Thyroid gland (tissue), 4 donors: ENCODE results near the gene EPHX1. TPM values are rescaled to one million over a fixed set of nuclear protein-coding genes. Genes with fewer than 3 reads are reported as not detected.

Experiments
- DNase-seq, 2 donors: peaks; one replicate each; pipeline ENCODE4 v3.0.0-alpha.2; 2019
- H3K27ac ChIP-seq, 3 donors: fragments of 200-600 bp; sonication (generic); 1 replicate in 2 of 3; 2 replicates in 1 of 3; pipeline ENCODE4 v1.5.1; 2016 to 2019; ENCODE audit warnings: mild to moderate bottlenecking in 1 of 3, moderate library complexity in 1 of 3
- H3K27me3 ChIP-seq: fragments of 200-600 bp; sonication (generic); one replicate; pipeline ENCODE4 v1.5.1; 2019
- H3K36me3 ChIP-seq, 2 donors: fragments of 200-600 bp; sonication (generic); one replicate each; pipeline ENCODE4 v1.5.1; 2016 to 2019
- H3K4me1 ChIP-seq, 2 donors: fragments of 200-600 bp; sonication (generic); one replicate each; pipeline ENCODE4 v1.5.1; 2017 to 2019
- H3K4me3 ChIP-seq, 3 donors: fragments of 200-600 bp; sonication (generic); replicated peaks in 1 of 3; 1 replicate in 2 of 3; 2 replicates in 1 of 3; pipeline ENCODE4 v1.5.1; 2016; ENCODE audit warnings: mild to moderate bottlenecking in 1 of 3
- H3K9me3 ChIP-seq: fragments of 200-600 bp; sonication (generic); one replicate; pipeline ENCODE4 v1.5.1; 2017
- POLR2A ChIP-seq, 2 donors: fragments of 450-650 bp; IDR thresholded peaks; one replicate each; pipeline ENCODE4 v1.6.1; 2017; ENCODE audit warnings: antibody characterized with exemption in 2 of 2, mild to moderate bottlenecking in 2 of 2, moderate library complexity in 1 of 2
- WGBS, 2 donors: methylation state at CpG; one replicate each; pipeline ENCODE4 v1.1.5; 2017; 5-methylcytosine and 5-hydroxymethylcytosine counted together
- intact Hi-C: fragments of 100-400 bp; cut with DNase I; formaldehyde crosslinking; loops from one replicate; pipeline ENCODE4 v1.15.1; 2023
- total RNA-seq, 4 donors: library from RNA; depleted of rRNA; stranded (reverse); fragments of >200 nt; gene quantifications; one replicate each; pipeline ENCODE4 v1.2.3, GENCODE V29; 2016
- TF ChIP-seq, protein P1 (sequence below), 6 experiments: fragments of 200-600 bp in 3 of 6; fragments of 450-650 bp in 3 of 6; sonication (generic) in 3 of 6; IDR thresholded peaks; one replicate each; pipeline ENCODE4 v1.5.1; 2016 to 2019; ENCODE audit warnings: antibody characterized with exemption in 6 of 6, mild to moderate bottlenecking in 2 of 6, inconsistent platforms in 1 of 6, moderate library complexity in 1 of 6

EPHX1 gene
- total RNA-seq, 4 donors from 2014 or later: 297 to 533 (median 441) TPM

DNA sequence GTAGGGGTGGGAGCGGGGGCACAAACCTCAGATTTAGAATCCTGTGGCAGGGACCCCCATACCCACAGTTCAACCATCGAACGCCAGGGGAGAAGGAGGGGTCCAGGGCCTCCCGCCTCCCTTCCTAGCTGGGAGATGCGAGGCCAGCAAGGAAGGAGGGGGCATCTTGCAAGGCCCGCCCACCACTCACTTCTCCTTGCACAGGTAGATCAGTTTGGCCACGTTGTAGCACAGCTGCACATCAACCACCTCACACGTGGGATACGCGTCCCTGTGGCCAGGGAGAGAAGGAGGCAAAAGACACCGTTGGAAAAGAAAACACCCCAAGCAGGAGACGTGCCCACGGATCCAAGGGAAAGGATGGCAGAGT lies 52.6 kb downstream of the EPHX1 start:
- TF ChIP-seq POLR2A (IDR thresholded peaks at IDR 0.05): no peak
- TF ChIP-seq, protein P1, sequence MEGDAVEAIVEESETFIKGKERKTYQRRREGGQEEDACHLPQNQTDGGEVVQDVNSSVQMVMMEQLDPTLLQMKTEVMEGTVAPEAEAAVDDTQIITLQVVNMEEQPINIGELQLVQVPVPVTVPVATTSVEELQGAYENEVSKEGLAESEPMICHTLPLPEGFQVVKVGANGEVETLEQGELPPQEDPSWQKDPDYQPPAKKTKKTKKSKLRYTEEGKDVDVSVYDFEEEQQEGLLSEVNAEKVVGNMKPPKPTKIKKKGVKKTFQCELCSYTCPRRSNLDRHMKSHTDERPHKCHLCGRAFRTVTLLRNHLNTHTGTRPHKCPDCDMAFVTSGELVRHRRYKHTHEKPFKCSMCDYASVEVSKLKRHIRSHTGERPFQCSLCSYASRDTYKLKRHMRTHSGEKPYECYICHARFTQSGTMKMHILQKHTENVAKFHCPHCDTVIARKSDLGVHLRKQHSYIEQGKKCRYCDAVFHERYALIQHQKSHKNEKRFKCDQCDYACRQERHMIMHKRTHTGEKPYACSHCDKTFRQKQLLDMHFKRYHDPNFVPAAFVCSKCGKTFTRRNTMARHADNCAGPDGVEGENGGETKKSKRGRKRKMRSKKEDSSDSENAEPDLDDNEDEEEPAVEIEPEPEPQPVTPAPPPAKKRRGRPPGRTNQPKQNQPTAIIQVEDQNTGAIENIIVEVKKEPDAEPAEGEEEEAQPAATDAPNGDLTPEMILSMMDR (IDR thresholded peaks at IDR 0.05): no peak
- Histone ChIP-seq H3K4me3 (no peak overlapping the region), H3K27ac (no peak overlapping the region), H3K9me3 (no peaks in the 10 kb centered on the region), H3K4me1 (no peaks in the 10 kb centered on the region), H3K36me3 (peaks cover 29 to 50% of the 10 kb centered on the region in 2 donors), H3K27me3 (no peaks in the 10 kb centered on the region)
- intact Hi-C loops: no loop called here
- DNase-seq: no peak
- 93% methylated on average over 13 of the region's 13 CpGs for WGBS, 2 donors

DNA sequence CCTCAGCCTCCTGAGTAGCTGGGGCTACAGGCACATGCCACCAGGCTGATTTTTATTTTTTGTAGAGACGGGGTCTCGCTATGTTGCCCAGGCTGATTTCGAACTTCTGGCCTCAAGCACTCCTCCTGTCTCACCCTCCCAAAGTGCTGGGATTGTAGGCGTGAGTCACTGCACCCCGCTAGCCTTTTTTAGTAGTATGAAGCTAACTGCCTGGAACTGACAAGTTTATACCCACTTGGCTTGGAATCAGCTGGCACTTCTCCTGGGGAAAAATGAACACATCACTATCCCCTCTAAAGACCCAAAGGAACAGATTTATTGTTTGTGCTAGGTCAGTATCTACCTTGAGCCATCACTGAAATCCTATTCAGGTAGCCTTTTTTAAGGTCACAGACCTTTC lies 53.2 kb downstream of the EPHX1 start:
- TF ChIP-seq, protein P1 (IDR thresholded peaks at IDR 0.05): no peak
- TF ChIP-seq POLR2A (IDR thresholded peaks at IDR 0.05): no peak
- no peaks in the 10 kb centered on the region for H3K9me3 ChIP-seq
- intact Hi-C loops: no loop called here
- DNase-seq: no peak
- H3K27me3 ChIP-seq: no peaks in the 10 kb centered on the region
- H3K27ac ChIP-seq: no peak overlapping the region
- peaks cover 29 to 50% of the 10 kb centered on the region in 2 donors for H3K36me3 ChIP-seq
- WGBS, 2 donors: 94 to 96% methylated on average over 5 of the region's 5 CpGs
- no peak overlapping the region for H3K4me3 ChIP-seq
- no peaks in the 10 kb centered on the region for H3K4me1 ChIP-seq

DNA sequence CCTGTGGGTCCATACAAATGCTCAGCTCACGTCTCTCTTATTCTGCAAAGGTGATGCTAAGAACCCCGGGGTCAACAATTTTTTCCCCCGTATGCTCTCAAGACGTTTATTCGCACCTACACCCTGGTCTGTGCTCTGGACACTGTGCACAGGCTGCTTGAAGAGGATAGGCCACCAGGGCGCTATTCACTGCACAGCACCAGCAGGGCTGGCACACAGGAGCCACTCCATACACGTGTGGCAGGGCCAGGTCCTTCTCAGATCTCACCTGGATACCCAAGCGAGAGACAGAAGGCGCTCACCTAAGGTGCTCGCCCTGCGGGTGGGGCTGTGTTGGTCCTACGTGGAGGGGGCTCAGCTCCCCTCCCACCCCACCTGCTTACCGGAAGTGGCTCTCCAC lies 55.6 kb downstream of the EPHX1 start:
- no peaks in the 10 kb centered on the region for H3K27me3 ChIP-seq
- intact Hi-C loops: no loop called here
- TF ChIP-seq POLR2A (IDR thresholded peaks at IDR 0.05): no peak
- TF ChIP-seq, protein P1 (IDR thresholded peaks at IDR 0.05): no peak
- peaks cover 29 to 52% of the 10 kb centered on the region in 2 donors for H3K36me3 ChIP-seq
- H3K4me1 ChIP-seq: no peaks in the 10 kb centered on the region
- DNase-seq: no peak
- H3K9me3 ChIP-seq: no peaks in the 10 kb centered on the region
- 86 to 90% methylated on average over 13 of the region's 13 CpGs for WGBS, 2 donors
- H3K27ac ChIP-seq: no peak overlapping the region
- H3K4me3 ChIP-seq: no peak overlapping the region

DNA sequence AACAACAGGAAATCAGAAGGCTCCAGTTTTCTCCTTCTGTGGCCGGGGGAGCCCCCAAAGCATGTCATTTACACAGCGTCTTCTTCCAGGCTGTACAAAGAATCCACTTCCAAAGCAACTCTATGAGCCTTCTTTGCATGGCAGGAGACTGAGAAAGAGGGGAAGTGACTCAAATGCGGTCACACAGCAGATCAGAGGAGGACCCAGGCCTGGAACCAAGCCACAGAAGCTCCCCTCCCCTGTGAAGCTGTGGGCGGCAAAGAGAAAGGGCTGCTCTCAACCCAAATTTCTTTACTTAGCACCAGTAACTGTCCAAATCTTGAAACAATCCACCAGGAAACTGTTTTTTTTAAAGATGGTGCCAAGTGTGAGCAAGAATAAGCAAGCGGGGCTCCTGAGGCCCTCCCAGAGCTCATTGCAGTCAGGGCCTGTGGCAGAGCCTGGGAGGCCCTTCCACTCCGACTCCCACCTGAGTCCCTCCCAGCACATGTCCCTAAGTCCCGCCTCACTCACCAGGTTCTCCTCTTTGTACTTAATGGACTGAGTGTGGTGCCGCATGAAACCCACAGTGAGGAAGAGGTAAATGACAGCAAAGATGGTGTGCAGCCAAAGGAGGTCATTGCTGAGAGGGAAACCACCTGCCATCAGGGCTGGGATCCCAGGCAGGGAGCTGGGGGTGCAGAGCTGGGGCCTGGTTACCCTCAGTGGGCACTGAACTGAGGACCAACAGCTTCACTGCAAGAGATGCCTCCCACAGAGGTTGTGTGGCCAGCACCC lies 56.3 kb downstream of the EPHX1 start:
- peaks cover 31 to 49% of the 10 kb centered on the region in 2 donors for H3K36me3 ChIP-seq
- no peak for DNase-seq

GRCh38 chr1:225866981-225867380 lies 57.1 kb downstream of the EPHX1 start:
- TF ChIP-seq, protein P1 (IDR thresholded peaks at IDR 0.05): no peak
- no peak for TF ChIP-seq POLR2A (IDR thresholded peaks at IDR 0.05)
- H3K36me3 ChIP-seq: peaks cover 32 to 41% of the 10 kb centered on the region in 2 donors
- no peak overlapping the region for H3K4me3 ChIP-seq

More for the DNA sequence above, 56.3 kb downstream of the EPHX1 start:
- no peak for TF ChIP-seq POLR2A (IDR thresholded peaks at IDR 0.05)
- TF ChIP-seq, protein P1 (IDR thresholded peaks at IDR 0.05): no peak
- intact Hi-C loops: no loop called here
- Histone ChIP-seq H3K4me1 (no peaks in the 10 kb centered on the region), H3K27ac (no peak overlapping the region), H3K9me3 (no peaks in the 10 kb centered on the region), H3K27me3 (no peaks in the 10 kb centered on the region), H3K4me3 (no peak overlapping the region)
- WGBS, 2 donors: 77 to 82% methylated on average over 8 of the region's 8 CpGs

More at GRCh38 chr1:225866981-225867380, 57.1 kb downstream of the EPHX1 start:
- no peaks in the 10 kb centered on the region for H3K4me1 ChIP-seq
- H3K27ac ChIP-seq: no peak overlapping the region
- no peaks in the 10 kb centered on the region for H3K27me3 ChIP-seq
- H3K9me3 ChIP-seq: no peaks in the 10 kb centered on the region
- WGBS, 2 donors: 73 to 78% methylated on average over 6 of the region's 6 CpGs
- intact Hi-C loops: no loop called here
- DNase-seq: no peak
